NCI-H748 treated with DMSO at 0.1 percent for 48 hours (cell line): ENCODE results near the gene PLCD3.

Experiments used
- DNase-seq: peaks from one replicate; lab custom pipeline; 2025; lab: John Stamatoyannopoulos, UW

Gene PLCD3

DNA sequence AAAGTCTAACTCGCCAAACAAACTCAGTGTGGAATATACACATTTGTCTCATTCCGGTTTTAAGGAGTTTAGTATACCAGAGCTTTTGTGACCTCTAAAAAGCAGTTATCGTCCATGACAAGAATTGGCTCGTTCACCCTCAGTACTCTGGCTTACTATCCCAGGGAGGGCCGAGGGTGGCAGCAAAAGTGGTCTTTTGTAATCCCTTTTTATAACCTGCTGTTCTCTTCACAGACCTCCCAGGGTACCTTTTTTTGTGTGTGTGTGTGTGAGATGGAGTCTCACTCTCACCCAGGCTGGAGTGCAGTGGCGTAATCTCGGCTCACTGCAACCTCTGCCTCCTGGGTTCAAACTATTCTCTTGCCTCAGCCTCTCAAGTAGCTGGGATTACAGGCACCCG, 62.3 kb downstream of the PLCD3 start:
- DNase-seq: no peak

DNA sequence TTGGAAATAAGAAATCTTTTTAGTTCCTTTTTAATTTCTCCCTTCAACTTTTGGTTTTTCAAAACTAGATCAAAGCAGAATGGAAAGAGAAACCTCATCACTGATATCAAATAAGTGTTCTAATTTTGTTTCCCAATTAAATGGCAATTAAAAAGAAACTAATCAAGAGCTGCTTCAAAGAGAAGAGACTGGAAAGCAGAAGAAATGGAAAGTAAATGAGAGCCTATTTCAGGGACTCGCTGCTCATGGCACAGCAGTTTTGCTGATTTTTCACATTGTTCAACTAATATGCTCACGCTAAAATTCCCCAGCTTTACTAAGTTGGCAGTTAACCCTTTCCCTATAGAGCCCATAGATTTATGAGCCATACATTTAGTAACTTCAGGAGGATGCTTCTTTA, 64.7 kb downstream of the PLCD3 start:
- no peak for DNase-seq

DNA sequence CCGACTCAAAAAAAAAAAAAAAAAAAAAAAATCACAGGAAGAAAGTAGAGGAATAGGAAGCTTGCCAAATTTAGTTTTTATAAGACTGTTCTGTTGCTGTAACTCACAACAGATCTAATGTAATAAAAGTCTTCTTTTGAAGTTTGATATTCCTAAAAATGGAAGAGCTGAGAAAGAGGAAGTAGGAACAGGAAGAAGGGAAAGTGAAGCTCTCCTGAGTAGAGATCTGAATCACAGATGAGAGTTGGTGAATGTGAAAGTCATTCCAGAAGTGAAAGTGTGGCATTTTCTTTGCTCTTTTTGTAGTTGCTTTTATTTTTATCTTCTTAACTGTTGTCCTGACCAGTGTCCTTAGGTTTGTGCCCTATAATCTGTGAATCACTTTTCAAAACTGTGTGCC, 69.1 kb downstream of the PLCD3 start:
- DNase-seq: no peak

DNA sequence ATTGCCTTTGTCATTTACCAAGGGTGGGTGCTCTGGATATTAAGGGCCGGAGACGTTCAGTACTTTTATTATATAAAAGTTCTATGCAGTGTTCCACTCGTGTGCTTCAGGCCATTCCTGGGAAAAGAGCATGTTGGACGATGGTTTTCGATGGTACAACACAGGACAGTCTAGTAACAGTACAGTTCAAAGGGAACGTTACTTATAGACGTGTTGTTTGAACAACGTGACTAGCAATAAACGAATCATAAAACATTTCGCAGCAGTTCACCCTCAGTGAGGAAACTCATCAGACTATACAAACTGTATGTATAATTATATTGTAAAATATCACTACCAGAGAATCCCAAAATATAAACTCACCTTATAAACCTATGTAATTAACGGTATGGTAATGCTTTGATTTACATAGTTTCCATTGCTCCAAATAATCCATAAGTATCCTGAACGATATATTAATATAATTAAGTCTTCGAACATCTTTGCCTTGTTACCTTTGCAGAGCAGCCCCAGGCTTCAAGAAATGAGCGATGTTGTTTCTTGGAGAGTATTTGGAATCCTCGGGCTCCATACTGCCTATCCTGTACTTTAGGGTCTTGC, 70.6 kb downstream of the PLCD3 start:
- no peak for DNase-seq

DNA sequence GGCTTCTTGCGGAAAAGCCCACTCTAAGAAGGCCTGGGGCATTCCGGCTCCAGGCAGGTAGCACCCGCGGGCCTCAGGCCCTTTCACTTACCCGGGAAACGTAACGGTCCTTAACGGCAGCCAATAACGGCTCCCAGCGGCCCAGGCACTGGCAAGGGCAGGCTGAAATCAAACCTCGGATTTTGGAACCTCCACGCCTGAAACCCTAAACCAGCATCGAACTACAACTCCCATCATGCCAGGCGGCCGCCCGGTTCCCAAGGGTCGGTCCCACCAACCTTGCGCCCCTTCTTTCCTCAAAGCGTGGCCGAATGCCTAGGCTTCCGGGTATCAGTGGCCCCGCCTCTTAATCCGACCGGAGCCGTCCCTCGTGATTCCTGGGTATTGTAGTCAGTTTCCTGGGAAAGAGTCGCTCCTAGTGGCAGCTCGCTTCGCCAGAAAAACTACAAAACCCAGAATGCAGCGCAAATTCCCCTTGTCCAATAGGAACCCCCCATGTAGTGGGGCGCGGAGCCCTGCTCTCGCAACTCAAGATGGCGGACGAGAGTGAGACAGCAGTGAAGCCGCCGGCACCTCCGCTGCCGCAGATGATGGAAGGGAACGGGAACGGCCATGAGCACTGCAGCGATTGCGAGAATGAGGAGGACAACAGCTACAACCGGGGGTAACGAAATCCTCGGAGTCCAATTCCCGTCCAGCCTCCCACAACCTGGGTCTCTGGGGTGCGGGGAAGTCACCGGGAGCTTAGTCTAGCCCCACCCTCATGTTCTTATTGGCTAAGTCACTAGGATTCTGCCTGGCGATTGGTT, 71.3 kb downstream of the PLCD3 start, which contains the start of gene NMT1:
TSS of gene NMT1 (plus strand) at position 521 of the 809 bp plus-strand sequence. CDS start at position 534, 13 bp downstream.
- DNase-seq: peak; percentile 99

DNA sequence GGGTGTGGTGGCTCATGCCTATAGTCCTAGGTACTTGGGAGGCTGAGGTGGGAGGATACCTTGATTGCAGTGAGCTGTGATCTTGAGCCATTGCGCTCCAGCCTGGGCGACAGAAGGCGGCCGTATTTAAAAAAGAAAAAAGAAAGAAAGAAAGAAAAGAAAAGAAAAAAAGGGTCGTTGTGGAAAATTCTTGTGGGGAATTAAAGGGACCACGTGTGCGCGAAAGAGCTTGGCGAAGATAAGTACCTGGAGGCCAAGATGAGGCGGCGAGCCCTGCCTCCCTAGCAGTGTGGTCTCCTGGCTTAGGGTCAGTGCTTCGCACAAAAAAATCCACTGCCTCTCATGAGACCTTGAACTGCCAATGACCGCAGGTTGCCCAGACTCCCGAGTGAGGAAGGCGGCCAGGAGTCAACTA, 71.9 kb downstream of the PLCD3 start:
- no peak for DNase-seq
